Panc1 (cell line): ENCODE data around the gene KRTAP2-2. TPM values are rescaled to one million over a fixed set of nuclear protein-coding genes. Genes with fewer than 3 reads are reported as not detected.

Experiments used
- ATAC-seq: fragments of 200-7000 bp; cut with Tn5 transposase; 2 replicates; pipeline ENCODE4 v1.9.1; 2020; ENCODE audit warnings: mild to moderate bottlenecking, moderate library complexity
- BruUV-seq: library from RNA; stranded (reverse); fragments of 400-500 nt; replicated peaks from 2 replicates; lab custom pipeline; 2021; lab: Mats Ljungman, UMichigan
- CTCF ChIA-PET: fragments of 300-600 bp; sonication (Branson Sonifier 250); formaldehyde crosslinking; loops from one replicate; lab custom pipeline; 2022; ENCODE audit warnings: antibody characterized with exemption; lab: Charles Lee
- POLR2A ChIA-PET: fragments of 300-600 bp; sonication (Branson Sonifier 250); formaldehyde crosslinking; loops from one replicate; lab custom pipeline; 2022; ENCODE audit warnings: antibody characterized with exemption; lab: Charles Lee
- DNase-seq: peaks from one replicate; pipeline ENCODE4 v3.0.0-alpha.2; 2010; ENCODE audit warnings: low read depth, low spot score
- H3K27ac ChIP-seq: 2 replicates; pipeline ENCODE4 v1.5.1; 2011; ENCODE audit warnings: mild to moderate bottlenecking, low read length, inconsistent platforms
- H3K27me3 ChIP-seq: fragments of 200-500 bp; sonication (Bioruptor generic); 2 replicates; pipeline ENCODE4 v1.6.0; 2014; ENCODE audit warnings: low read length, inconsistent platforms; ENCODE audit not compliant: control insufficient read depth, insufficient read depth
- H3K36me3 ChIP-seq: fragments of 200-500 bp; sonication (Bioruptor generic); 2 replicates; pipeline ENCODE4 v1.5.1; 2014; ENCODE audit warnings: inconsistent platforms, mild to moderate bottlenecking, low read length, moderate library complexity; ENCODE audit not compliant: control insufficient read depth, insufficient read depth
- H3K4me1 ChIP-seq: 2 replicates; pipeline ENCODE4 v1.5.1; 2011; ENCODE audit warnings: inconsistent platforms, mild to moderate bottlenecking, low read length, moderate library complexity; ENCODE audit not compliant: control insufficient read depth, insufficient read depth
- H3K4me3 ChIP-seq, 2 experiments: 2 replicates each; pipeline ENCODE4 v1.5.1; 2011 to 2012; ENCODE audit warnings: low read depth in 2 of 2, low read length in 2 of 2, mild to moderate bottlenecking in 2 of 2, inconsistent platforms in 1 of 2, moderate library complexity in 1 of 2
- H3K9me3 ChIP-seq: fragments of 200-500 bp; sonication (Bioruptor generic); 2 replicates; pipeline ENCODE4 v1.5.1; 2014; ENCODE audit warnings: low read depth, mild to moderate bottlenecking, inconsistent platforms, low read length, moderate library complexity; ENCODE audit not compliant: control insufficient read depth, insufficient read depth
- POLR2AphosphoS5 ChIP-seq: IDR thresholded peaks from 2 replicates; pipeline ENCODE4 v1.6.1; 2012; ENCODE audit warnings: mild to moderate bottlenecking, low read depth, low read length, moderate library complexity
- SIN3A ChIP-seq: IDR thresholded peaks from 2 replicates; pipeline ENCODE4 v1.6.1; 2012; ENCODE audit warnings: low read depth, mild to moderate bottlenecking, low read length, moderate library complexity, borderline replicate concordance; ENCODE audit not compliant: insufficient read depth
- TCF7L2 ChIP-seq: IDR thresholded peaks from 2 replicates; pipeline ENCODE4 v1.6.1; 2011; ENCODE audit warnings: mild to moderate bottlenecking, low read depth, low read length, inconsistent platforms
- in situ Hi-C: cut with HindIII; loops from 2 replicates; pipeline ENCODE4 v1.10.0; 2016; ENCODE audit warnings: low sequenced_read_pairs, low pct_unique_long_range_greater_than_20kb
- intact Hi-C: fragments of 100-400 bp; cut with micrococcal nuclease; formaldehyde crosslinking; loops from one replicate; pipeline ENCODE4 v1.10.0; 2022; ENCODE audit not compliant: unreplicated experiment
- total RNA-seq: library from RNA; stranded (reverse); gene quantifications from one replicate; pipeline ENCODE4 v1.2.1, GENCODE V29; 2021; ENCODE audit not compliant: unreplicated experiment
- TF ChIP-seq, protein P1 (sequence below), 2 experiments: IDR thresholded peaks; 2 replicates each; pipeline ENCODE4 v1.6.1; 2011 to 2012; ENCODE audit warnings: low read depth in 2 of 2, control low read depth in 1 of 2, low read length in 1 of 2, mild to moderate bottlenecking in 1 of 2, moderate library complexity in 1 of 2; ENCODE audit not compliant: insufficient read depth in 1 of 2
- TF ChIP-seq, protein P2 (sequence below): fragments of 450-650 bp; IDR thresholded peaks from 2 replicates; pipeline ENCODE4 v1.5.1; 2017; ENCODE audit warnings: mild to moderate bottlenecking

Gene KRTAP2-2
- total RNA-seq, 1 experiment from 2014 or later: not detected

DNA sequence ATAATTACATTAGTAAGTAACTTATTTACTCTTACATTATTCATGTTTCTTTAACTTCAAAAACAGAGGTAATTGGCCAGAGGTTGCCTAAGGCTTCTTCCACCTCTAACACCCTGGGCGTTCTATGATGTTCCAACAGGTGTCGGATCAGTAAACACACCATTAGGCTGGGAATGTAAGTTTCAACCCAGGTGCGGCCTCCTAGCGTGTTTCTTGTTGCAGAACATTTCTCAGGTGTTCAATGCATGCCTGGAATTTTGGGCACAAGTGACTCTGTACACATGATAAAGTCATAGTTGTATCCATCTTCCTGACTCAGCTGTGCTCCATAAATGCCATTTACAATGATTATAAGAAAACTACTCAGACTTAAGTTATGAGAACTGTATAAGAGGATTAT, 1.0 kb downstream of the KRTAP2-2 start:
- ATAC-seq (no peak), DNase-seq (no peak)
- intact Hi-C loops (no loop called here), in situ Hi-C loops (no loop called here)
- Histone ChIP-seq H3K27me3 (no peaks in the 10 kb centered on the region), H3K27ac (no peak overlapping the region), H3K4me1 (no peaks in the 10 kb centered on the region), H3K36me3 (no peaks in the 10 kb centered on the region), H3K4me3 (no peak overlapping the region), H3K9me3 (no peaks in the 10 kb centered on the region)
- ChIA-PET CTCF (no interaction called here), POLR2A (no interaction called here)
- BruUV-seq: no TSS peak
- TF ChIP-seq TCF7L2 (no peak), POLR2AphosphoS5 (no peak), SIN3A (no peak)
- TF ChIP-seq, protein P1, sequence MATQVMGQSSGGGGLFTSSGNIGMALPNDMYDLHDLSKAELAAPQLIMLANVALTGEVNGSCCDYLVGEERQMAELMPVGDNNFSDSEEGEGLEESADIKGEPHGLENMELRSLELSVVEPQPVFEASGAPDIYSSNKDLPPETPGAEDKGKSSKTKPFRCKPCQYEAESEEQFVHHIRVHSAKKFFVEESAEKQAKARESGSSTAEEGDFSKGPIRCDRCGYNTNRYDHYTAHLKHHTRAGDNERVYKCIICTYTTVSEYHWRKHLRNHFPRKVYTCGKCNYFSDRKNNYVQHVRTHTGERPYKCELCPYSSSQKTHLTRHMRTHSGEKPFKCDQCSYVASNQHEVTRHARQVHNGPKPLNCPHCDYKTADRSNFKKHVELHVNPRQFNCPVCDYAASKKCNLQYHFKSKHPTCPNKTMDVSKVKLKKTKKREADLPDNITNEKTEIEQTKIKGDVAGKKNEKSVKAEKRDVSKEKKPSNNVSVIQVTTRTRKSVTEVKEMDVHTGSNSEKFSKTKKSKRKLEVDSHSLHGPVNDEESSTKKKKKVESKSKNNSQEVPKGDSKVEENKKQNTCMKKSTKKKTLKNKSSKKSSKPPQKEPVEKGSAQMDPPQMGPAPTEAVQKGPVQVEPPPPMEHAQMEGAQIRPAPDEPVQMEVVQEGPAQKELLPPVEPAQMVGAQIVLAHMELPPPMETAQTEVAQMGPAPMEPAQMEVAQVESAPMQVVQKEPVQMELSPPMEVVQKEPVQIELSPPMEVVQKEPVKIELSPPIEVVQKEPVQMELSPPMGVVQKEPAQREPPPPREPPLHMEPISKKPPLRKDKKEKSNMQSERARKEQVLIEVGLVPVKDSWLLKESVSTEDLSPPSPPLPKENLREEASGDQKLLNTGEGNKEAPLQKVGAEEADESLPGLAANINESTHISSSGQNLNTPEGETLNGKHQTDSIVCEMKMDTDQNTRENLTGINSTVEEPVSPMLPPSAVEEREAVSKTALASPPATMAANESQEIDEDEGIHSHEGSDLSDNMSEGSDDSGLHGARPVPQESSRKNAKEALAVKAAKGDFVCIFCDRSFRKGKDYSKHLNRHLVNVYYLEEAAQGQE (IDR thresholded peaks at IDR 0.05; ENCODE audit: insufficient read depth in 1 of 2, low read depth in 2 of 2, low read length in 1 of 2): no peak
- TF ChIP-seq, protein P2, sequence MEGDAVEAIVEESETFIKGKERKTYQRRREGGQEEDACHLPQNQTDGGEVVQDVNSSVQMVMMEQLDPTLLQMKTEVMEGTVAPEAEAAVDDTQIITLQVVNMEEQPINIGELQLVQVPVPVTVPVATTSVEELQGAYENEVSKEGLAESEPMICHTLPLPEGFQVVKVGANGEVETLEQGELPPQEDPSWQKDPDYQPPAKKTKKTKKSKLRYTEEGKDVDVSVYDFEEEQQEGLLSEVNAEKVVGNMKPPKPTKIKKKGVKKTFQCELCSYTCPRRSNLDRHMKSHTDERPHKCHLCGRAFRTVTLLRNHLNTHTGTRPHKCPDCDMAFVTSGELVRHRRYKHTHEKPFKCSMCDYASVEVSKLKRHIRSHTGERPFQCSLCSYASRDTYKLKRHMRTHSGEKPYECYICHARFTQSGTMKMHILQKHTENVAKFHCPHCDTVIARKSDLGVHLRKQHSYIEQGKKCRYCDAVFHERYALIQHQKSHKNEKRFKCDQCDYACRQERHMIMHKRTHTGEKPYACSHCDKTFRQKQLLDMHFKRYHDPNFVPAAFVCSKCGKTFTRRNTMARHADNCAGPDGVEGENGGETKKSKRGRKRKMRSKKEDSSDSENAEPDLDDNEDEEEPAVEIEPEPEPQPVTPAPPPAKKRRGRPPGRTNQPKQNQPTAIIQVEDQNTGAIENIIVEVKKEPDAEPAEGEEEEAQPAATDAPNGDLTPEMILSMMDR: no peak

DNA sequence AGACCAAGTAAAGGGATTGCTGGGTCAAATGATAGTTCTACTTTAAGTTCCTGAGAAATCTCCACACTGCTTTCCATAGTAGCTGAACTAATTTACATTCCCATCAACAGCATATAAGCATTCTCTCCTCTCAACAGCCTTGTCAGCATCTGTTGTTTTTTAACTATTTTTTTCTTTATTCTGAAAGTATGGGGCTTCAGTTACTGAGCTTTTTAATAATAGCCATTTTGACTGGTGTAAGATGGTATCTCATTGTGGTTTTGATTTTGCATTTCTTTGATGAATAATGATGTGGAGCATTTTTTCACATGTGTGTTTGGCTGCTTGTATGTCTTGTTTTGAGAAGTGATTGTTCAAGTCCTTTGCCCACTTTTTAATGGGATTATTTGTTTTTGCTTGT, 2.5 kb downstream of the KRTAP2-2 start:
- no TSS peak for BruUV-seq

More for the DNA sequence above, 2.5 kb downstream of the KRTAP2-2 start:
- no peak overlapping the region for H3K4me3 ChIP-seq
- DNase-seq: no peak
- CTCF ChIA-PET: no interaction called here
- H3K9me3 ChIP-seq: no peaks in the 10 kb centered on the region
- H3K27me3 ChIP-seq: 0 out of 2 replicates have a peak, but pooled peaks cover 2% of the 10 kb centered on the region
- POLR2A ChIA-PET: interaction anchor here (0.6 kb wide), 1 partner anchor 206 kb away, joined by 6 read pairs; no protein-coding TSS in a partner anchor
- H3K4me1 ChIP-seq: no peaks in the 10 kb centered on the region
- H3K27ac ChIP-seq: no peak overlapping the region
- no peaks in the 10 kb centered on the region for H3K36me3 ChIP-seq
- intact Hi-C loops (no loop called here), in situ Hi-C loops (no loop called here)
- ATAC-seq: no peak
- TF ChIP-seq TCF7L2 (no peak), POLR2AphosphoS5 (no peak), SIN3A (no peak)
- TF ChIP-seq, protein P2: no peak
- TF ChIP-seq, protein P1 (IDR thresholded peaks at IDR 0.05; ENCODE audit: insufficient read depth in 1 of 2, low read depth in 2 of 2, low read length in 1 of 2): no peak
